HG02885 (cell line): Measurements from ENCODE around the gene DDX23.

Experiments used
- ATAC-seq: cut with Tn5 transposase; IDR thresholded peaks from one replicate; pipeline ENCODE4 v1.9.1; 2021; ENCODE audit warnings: mild to moderate bottlenecking; ENCODE audit not compliant: unreplicated experiment, poor library complexity

DDX23 gene

DNA sequence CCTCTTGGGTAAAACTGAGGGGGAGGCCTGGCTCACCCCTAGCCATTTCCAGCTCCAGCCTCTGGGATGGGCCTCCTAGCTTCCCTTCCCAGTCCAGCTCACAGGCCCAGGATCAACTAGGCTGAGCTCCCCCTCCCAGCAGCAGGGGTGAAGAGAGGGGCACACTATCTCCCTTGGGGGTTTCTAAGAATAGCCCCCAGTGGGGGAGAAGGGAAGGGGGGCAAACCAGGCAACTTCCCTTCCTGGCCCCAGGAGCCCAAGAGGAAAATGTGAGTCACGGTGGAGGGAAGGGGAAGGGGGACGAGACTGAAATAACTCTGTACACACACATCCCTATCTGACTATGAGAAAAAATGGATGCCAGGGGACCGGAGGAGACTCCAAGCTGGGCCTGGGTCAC lies 72.1 kb downstream of the DDX23 start:
- no peak for ATAC-seq
